ENCODE results near the gene OSBPL10.
"Not testable (repeated sequence)": the region's sequence is repeated elsewhere in the genome, so short reads cannot be mapped to it uniquely, and the experiment has no call there.

OSBPL10 gene, protein sequence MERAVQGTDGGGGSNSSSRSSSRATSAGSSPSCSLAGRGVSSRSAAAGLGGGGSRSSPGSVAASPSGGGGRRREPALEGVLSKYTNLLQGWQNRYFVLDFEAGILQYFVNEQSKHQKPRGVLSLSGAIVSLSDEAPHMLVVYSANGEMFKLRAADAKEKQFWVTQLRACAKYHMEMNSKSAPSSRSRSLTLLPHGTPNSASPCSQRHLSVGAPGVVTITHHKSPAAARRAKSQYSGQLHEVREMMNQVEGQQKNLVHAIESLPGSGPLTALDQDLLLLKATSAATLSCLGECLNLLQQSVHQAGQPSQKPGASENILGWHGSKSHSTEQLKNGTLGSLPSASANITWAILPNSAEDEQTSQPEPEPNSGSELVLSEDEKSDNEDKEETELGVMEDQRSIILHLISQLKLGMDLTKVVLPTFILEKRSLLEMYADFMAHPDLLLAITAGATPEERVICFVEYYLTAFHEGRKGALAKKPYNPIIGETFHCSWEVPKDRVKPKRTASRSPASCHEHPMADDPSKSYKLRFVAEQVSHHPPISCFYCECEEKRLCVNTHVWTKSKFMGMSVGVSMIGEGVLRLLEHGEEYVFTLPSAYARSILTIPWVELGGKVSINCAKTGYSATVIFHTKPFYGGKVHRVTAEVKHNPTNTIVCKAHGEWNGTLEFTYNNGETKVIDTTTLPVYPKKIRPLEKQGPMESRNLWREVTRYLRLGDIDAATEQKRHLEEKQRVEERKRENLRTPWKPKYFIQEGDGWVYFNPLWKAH

DNA sequence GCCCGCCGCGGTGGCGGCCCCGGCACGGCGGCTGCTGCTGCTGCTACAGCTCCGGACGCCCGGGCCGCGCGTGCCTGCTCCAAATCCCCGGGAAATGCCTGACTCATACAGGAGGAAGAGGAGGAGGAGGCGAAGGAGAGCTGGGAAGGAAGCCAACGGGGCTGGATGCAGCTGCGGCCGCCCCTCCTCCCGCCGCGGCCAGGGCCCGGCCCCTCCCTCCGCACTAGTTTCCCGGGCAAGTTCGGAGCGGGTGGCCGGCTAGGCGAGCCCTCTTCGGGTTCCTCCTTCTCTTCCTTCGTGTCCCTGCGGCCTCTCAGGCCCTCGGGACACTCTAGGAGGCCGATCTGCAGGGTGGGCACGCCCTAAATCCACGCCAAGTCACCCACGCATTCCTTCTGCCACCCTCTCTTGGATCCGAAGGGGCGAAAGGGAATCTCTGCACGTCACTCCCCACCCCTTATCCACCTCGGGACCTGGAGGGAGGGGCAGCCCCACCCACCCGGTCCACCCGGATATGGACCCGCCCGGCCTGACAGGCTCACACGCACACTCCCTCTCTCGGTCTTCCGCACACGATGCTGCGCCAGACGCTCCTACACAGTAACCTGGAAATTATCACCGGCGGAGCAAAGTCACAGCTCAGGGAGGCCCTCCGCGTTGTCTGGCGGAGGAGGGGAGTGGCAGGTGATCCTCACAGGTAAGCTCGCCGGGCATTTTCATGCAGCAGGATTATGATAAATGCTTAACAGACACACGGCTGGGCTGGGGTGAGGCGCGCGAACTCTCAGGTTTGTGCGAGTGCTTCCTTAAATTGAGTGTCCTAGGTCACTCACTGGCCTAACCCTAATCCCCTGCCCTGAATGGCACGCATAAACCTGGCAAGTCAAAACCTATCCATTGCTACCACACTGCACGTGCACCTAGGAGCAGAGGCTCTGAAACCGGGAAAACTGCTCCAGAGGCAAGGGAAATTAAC, at the start of gene OSBPL10, which contains the start of gene ZNF860:
Gene OSBPL10, minus strand, starts transcription at position 57 of the 976 bp plus-strand sequence. CDS start 83 bp downstream, outside the sequence.
Gene ZNF860, plus strand, starts transcription at position 545 of the 976 bp plus-strand sequence. CDS start 7,330 bp downstream, outside the sequence.
- DNase-seq (ENCODE audit: low read depth in 2 of 2, low spot score in 1 of 2), result no peak

GRCh38 chr3:32026593-32026992, 45.5 kb upstream of the OSBPL10 start:
- DNase-seq (ENCODE audit: low read depth in 2 of 2, low spot score in 1 of 2), result no peak

DNA sequence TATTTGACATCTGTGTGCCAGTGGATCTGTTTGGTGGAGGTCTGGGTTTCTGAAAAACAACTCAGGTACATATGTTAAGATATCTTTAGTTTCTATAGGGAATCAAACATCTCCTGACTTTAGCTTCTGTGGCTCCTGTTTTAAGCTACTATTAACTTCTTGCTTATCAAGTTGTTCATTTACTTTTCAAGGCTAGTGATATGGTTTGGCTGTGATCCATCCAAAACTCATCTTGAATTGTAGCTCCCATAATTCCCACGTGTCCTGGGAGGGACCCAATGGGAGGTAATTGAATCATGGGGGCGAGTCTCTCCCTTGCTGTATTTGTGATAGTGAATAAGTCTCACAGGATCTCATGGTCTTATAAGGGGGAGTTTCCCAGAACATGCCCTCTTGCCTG, 41.9 kb upstream of the OSBPL10 start:
- DNase-seq (ENCODE audit: low read depth in 2 of 2, low spot score in 1 of 2), result no peak

DNA sequence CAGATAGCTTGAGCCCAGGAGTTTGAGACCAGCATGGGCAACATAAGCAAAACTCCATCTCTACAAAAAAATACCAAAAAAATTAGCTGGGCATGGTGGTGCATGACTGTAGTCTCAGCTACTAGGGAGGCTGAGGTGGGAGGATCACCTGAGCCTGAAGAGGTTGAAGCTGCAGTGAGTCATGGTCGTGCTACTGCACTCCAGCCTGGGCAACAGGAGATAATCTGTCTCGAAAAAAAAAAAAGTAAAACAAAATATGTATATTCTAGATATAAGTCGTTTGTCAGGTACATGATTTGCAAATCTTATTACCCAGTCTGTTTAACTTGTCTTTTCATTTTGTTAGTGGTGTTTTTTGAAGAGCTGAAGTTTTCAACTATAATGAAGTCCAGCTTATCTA, 40.7 kb upstream of the OSBPL10 start:
- DNase-seq (ENCODE audit: low read depth in 2 of 2, low spot score in 1 of 2), result no peak

- DNase-seq (ENCODE audit: low read depth in 2 of 2, low spot score in 1 of 2), result no peak
Observed at GRCh38 chr3:32021155-32021554, 40.1 kb upstream of the OSBPL10 start.

GRCh38 chr3:32018757-32019564, 37.9 kb upstream of the OSBPL10 start:
- DNase-seq (ENCODE audit: low read depth in 2 of 2, low spot score in 1 of 2), result no peak

GRCh38 chr3:32017286-32017685, 36.2 kb upstream of the OSBPL10 start:
- DNase-seq (ENCODE audit: low read depth in 2 of 2, low spot score in 1 of 2), result no peak

DNA sequence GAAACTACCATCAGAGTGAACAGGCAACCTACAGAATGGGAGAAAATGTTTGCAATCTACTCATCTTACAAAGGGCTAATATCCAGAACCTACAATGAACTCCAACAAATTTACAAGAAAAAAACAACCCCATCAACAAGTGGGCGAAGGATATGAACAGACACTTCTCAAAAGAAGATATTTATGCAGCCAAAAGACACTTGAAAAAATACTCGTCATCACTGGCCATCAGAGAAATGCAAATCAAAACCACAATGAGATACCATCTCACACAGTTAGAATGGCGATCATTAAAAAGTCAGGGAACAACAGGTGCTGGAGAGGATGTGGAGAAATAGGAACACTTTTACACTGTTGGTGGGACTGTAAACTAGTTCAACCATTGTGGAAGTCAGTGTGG, 34.6 kb upstream of the OSBPL10 start:
- not testable (repeated sequence) for DNase-seq (ENCODE audit: low read depth in 2 of 2, low spot score in 1 of 2)

- DNase-seq (ENCODE audit: low read depth in 2 of 2, low spot score in 1 of 2), result not testable (repeated sequence)
Observed at GRCh38 chr3:32010699-32011098, 29.6 kb upstream of the OSBPL10 start.

DNA sequence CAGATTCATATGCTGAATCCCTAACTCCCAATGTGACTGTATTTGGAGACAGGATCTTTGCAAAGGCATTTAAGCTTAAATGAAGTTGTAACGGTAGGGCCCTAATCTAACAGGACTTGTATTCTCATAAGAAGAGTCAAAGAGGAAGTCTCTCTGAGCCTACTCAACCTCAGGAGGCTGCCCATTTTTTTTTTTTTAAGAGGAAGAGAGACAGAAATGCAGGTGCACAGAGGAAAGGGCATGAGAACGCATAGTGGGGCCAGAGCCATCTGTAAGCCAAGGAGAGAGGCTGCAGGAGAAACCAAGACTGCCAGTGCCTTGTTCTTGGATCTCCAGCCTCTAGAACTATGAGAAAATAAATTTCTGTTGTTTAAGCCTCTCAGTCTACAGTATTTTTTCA, 28.9 kb upstream of the OSBPL10 start:
- no peak for DNase-seq (ENCODE audit: low read depth in 2 of 2, low spot score in 1 of 2)

DNA sequence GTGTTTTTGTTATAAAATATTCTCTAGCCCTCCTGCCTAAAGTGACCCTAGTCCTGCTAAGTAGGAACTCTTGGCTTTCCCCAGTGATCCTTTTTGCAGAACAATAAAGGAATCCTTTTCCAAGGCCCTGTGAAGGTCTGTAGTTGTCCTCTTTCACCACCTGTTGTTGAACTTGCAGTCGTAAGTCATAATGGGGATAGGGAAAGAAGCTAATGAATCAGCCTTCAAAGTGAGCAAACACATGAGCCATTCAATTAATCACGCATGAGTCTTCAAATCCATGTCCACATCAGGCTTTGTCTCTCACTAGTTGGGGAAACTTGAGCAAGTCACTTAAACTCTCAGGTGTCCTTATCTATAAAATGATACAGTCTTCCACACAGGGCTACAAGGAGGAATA, 28.0 kb upstream of the OSBPL10 start:
- no peak for DNase-seq (ENCODE audit: low read depth in 2 of 2, low spot score in 1 of 2)

DNA sequence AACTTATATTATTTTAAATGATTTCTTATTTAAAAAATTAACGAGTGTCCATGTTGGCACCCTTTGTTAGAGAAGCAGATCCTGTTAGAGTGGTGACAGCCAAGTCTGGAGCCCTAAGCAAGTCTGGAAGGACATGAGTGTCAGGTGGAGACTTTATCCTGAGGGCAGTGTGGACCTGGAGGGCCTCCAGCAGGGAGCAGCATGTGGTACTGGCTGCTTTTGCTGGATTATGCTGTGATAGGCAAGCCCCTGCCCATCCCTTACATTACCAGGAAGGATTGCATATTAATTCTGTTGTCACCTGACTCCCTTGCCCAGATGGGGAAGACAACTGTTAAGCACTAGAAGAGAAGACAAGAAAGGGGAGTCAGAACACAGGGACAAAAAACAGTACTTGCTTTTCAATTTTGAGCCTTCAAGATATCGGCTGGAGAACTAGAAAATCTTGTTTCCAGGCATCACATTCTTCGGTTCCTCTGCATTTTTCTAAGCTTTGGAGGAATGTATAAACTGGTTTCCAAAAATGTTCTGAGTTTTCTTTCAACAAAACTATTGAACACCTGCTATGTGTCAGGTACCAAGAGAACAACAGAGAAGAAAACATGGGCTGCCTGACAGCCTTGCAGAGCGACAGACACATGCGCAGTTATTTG, 23.2 kb upstream of the OSBPL10 start:
- DNase-seq (ENCODE audit: low read depth in 2 of 2, low spot score in 1 of 2), result no peak

DNA sequence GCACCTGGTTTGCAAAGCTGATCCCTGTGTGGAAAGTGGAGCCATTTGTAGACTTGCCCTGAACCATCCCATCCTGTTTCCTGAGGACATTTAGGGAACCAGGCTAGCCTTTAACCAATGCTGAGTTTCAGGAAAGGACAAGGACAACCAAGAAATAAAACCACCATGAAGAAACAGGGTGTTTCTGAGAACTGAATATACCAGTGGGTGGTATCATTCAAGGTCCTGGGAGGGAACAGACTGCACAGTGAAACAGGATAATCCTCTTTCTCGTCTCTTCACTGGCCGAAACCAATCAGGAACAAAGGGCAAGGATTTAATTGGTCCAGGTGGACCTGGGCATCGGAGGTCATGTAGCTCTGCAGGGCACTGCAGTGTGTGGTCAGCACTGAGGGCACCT, 22.3 kb upstream of the OSBPL10 start:
- no peak for DNase-seq (ENCODE audit: low read depth in 2 of 2, low spot score in 1 of 2)

DNA sequence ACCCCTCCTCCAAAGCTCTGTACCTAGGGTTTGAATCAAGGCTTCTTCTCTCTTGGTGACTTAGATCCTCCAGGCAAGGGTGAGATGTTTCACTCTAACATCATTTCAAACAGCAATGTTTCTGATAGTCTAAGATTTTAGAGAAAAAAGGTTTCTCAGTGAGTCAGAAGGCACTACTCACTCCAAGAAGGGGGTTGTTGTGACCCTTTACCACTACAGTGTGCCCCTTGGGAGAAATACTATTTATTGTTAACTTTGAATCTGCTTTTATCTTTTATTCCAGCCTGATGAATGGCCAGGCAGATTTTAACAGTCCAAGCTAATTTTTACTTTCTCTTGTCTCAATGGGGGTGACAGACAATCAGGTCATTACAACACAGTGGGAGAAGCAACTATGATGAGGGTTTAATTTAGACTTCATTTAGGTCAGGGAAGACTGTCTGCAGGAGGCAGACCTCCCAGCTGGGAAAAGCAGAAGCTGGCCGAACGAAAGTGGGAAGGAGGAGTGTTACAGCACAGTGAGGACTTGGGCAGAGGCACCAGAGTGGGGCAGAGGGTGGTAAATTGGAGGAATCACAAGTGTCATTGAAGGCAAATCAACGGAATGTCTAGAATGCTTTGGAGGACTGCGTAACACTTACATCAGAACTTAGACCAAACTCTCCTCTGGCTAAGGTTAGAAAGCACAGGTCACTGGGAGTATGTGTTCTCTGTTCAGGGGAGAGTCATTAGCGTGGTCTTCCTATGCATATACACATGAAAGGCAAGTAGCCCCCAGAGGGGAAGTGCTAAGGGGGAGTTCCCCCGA, 21.7 kb upstream of the OSBPL10 start:
- no peak for DNase-seq (ENCODE audit: low read depth in 2 of 2, low spot score in 1 of 2)

DNA sequence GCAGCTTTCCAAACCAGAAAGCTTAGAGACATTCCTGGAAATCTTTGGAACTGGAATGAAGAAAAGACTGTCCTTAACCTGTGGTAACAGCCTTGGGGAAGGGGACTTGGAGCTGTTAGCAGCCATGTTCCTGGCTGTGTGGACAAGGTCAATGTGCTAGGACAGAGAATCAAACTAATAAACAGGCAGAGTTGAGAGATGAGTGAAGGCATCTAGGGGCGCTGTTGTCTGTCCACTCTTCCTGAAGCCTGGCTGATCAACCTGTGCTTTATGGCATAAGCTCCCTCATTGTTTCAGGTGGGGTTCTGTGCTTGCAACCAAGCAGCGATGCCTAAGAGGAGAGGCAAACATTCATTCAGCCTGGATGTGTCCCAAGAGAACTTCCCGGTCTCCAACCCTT, 19.8 kb upstream of the OSBPL10 start:
- DNase-seq (ENCODE audit: low read depth in 2 of 2, low spot score in 1 of 2), result no peak

- no peak for DNase-seq (ENCODE audit: low read depth in 2 of 2, low spot score in 1 of 2)
Observed at GRCh38 chr3:31999907-32000439, 18.9 kb upstream of the OSBPL10 start.

GRCh38 chr3:31997500-31997899, 16.4 kb upstream of the OSBPL10 start:
- DNase-seq (ENCODE audit: low read depth in 2 of 2, low spot score in 1 of 2), result no peak

DNA sequence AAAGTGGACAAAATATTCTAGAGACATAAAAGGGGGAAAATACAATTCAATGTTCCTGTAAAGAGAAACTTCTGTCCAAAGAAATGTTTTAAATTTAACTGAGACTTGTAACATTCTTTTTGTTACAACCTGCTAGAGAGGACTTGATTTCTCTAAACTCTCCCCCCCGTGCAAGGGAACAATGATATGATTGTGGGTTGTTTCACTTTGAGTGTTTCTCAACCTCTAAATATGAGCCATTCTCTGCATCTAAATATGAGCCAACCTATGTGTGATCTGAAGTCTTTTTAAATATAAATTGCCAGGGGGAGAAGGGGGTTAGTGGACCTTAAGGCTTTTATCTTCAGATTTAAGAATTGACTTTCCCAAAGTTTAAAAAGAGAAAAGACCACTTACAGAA, 15.1 kb upstream of the OSBPL10 start:
- DNase-seq (ENCODE audit: low read depth in 2 of 2, low spot score in 1 of 2), result no peak

DNA sequence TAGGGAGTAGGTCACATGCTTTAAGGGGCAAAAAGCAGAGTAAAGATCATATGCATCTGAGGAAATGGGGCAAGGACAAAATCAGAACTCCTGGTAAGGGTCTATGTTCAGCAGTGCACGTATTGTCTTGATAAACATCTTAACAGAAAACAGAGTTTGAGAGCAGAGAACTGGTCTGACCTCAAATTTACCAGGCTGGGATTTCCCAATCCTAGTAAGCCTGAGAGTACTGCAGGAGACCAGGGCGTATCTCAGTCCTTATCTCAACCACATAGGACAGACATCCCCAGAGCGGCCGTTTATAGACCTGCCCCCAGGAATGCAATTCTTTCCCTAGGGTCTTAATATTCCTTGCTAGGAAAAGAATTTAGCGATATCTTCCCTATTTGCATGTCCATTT, 14.0 kb upstream of the OSBPL10 start:
- not testable (repeated sequence) for DNase-seq (ENCODE audit: low read depth in 2 of 2, low spot score in 1 of 2)

Measured in stimulated activated CD8-positive, alpha-beta memory T cell treated with anti-CD3 and anti-CD28 coated beads, Interleukin-4, amount 100 ng/mL, for 4 hours (primary cell).